Neural cell (in vitro differentiated cells): ENCODE results near the gene GFRA1.
A peak's percentile ranks its signal among the peaks of the same experiment; 100 is the strongest.

ENCODE experiments used
- CTCF ChIP-seq: fragments of 450-650 bp; IDR thresholded peaks from 2 replicates; pipeline ENCODE4 v1.5.1; 2014; ENCODE audit warnings: antibody characterized with exemption, mild to moderate bottlenecking, moderate library complexity; ENCODE audit not compliant: poor library complexity, severe bottlenecking
- EP300 ChIP-seq: fragments of 450-650 bp; conservative IDR thresholded peaks from 2 replicates; pipeline ENCODE4 v1.6.1; 2014; ENCODE audit warnings: antibody characterized with exemption, mild to moderate bottlenecking, moderate library complexity; ENCODE audit not compliant: poor library complexity, severe bottlenecking
- EZH2 ChIP-seq: fragments of 200-600, 300-800 bp; shearing (Covaris generic), sonication (generic); IDR thresholded peaks from 2 replicates; pipeline ENCODE4 v1.6.1; 2014; ENCODE audit warnings: antibody characterized with exemption, low read length, borderline replicate concordance, mild to moderate bottlenecking; ENCODE audit not compliant: insufficient read depth, poor library complexity, severe bottlenecking
- MXI1 ChIP-seq: fragments of 450-650 bp; conservative IDR thresholded peaks from 2 replicates; pipeline ENCODE4 v1.6.1; 2014; ENCODE audit warnings: antibody characterized with exemption, mild to moderate bottlenecking; ENCODE audit not compliant: poor library complexity, severe bottlenecking
- POLR2AphosphoS5 ChIP-seq: IDR thresholded peaks from 2 replicates; pipeline ENCODE4 v1.6.1; 2012
- RAD21 ChIP-seq: fragments of 450-650 bp; conservative IDR thresholded peaks from 2 replicates; pipeline ENCODE4 v1.6.1; 2014; ENCODE audit warnings: antibody characterized with exemption, mild to moderate bottlenecking, moderate library complexity
- REST ChIP-seq: IDR thresholded peaks from 2 replicates; pipeline ENCODE4 v1.6.1; 2012; ENCODE audit warnings: borderline replicate concordance
- SMC3 ChIP-seq: fragments of 450-650 bp; conservative IDR thresholded peaks from 2 replicates; pipeline ENCODE4 v1.6.1; 2014; ENCODE audit warnings: antibody characterized with exemption, mild to moderate bottlenecking, moderate library complexity; ENCODE audit not compliant: poor library complexity
- TAF1 ChIP-seq: IDR thresholded peaks from 2 replicates; pipeline ENCODE4 v1.6.1; 2012; ENCODE audit warnings: low read depth

DNA sequence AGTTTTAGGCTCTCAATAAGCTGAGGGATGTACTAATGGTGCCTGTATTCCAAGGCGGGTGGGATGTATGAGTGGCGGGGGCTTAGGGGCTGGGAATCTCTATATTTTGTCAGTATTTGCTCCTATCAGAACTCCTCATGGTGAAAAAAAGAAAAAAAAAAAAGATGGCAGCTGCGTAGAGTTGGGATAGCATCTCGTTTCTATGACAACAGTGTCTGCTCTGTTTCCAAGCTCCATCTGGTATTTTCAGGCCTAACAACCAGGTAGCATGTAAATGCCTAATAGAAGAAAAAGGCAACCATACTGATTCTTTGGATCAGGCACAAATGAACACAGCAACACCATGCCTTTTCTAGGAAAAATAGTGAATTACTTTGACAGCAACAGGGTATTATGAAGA lies 39.5 kb upstream of the GFRA1 start:
- TF ChIP-seq MXI1 (peak; percentile 46), REST (no peak), CTCF (no peak), EZH2 (no peak), POLR2AphosphoS5 (no peak), TAF1 (no peak), EP300 (no peak), SMC3 (no peak), RAD21 (no peak)
